Cortex of kidney (tissue), 1 donor: ENCODE measurements around the gene GBX2.

Source experiments
- DNase-seq: peaks from one replicate; lab custom pipeline; 2025; lab: John Stamatoyannopoulos, UW

Gene GBX2

DNA sequence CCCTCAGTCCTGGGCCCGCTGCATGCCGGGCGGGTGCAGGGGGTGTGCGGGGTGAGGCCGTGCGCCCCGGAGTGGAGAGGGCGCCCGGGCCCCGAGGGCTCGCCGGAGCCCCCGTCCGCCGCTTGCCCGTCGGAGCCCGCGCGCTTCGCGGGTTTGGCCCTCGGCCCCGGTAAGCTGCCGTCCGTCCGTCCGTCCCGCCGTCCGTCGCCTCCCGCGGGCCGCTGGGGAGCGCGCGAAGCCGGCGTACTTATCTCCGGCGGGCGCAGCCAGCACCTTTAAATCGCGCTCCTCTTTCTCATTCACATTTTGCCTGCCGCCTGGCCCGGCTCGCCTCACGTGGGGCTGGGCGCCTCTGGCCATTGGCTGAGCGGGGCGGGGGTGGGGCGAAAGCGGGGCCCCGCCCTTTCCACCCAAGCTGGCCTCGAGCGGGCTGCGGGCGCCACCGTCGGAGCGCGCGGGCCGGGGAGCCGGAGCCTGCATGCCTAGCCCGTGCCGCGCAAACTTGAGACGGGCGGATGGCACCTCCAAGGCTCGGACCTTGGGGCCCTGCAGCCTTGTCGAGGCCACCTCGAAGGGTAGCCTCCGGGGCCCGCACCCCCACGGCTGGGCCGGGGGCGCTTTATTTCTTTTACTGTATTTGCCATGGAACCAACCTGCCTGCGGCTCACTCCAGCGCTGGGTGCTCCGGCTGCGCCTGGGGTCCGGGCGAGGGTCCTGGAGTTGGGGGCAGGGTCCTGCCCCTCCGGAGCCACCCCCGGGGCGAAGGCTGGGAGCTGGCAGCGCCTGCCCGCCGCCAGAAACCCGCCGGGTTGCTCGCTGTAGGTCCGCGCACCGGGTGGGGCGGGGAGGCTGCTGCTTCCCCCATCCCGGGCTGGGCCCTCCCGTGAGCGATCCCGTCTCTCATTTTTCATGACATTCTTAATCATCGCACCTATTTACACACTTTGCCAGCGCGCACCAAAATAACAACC, at the start of gene GBX2:
Gene GBX2, minus strand, starts transcription at position 277 of the 971 bp plus-strand sequence. CDS start 415 bp downstream, outside the sequence.
- no peak for DNase-seq

GRCh38 chr2:236217926-236218325, 49.7 kb upstream of the GBX2 start:
- DNase-seq, result no peak

DNA sequence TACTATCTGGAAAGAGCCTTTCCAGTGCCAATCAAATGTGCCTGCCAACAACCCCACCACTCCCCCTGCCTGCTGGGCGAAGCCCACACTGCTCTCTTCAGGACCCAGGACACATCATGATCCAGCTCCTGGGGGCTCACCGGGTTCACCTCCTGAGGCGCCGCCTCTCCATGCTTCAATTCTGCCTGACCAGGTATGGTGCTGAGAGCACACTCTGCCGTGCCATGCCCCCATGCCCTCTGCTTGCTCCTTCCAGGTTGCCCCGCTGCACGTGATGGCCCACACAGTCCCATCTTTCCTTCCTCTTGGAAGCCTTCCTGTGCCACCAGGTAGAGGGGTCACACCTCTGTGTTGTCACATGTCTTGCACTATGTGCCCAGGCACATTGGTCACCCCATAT, 48.5 kb upstream of the GBX2 start:
- DNase-seq, result no peak

DNA sequence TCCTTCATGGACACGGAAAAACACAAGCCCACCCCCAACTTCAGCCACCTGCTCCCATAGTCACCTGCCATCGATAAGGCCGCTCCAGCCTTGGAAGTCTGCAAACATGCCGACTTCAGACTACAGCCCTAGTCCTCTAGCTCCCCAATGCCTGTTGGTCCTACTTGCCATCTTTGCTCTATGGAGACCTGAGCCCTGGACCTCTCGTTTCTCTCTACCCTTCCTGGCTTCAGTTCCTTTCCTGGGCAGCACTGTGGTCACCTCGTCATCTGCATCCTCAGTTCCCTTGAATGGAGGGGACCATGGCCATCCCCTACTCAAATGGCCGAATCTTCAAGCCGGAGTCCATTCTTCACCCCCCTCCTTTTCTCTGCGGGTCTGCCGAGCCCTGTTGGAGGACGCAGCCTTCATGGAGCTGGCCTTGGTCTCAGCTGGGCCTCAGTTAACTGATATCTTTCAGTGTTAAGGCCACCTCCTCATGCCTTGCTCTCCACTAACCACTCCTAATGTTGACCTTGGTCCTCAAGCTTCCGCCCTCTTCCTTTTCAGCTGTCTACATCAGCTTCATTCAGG, 47.7 kb upstream of the GBX2 start:
- DNase-seq, result no peak

DNA sequence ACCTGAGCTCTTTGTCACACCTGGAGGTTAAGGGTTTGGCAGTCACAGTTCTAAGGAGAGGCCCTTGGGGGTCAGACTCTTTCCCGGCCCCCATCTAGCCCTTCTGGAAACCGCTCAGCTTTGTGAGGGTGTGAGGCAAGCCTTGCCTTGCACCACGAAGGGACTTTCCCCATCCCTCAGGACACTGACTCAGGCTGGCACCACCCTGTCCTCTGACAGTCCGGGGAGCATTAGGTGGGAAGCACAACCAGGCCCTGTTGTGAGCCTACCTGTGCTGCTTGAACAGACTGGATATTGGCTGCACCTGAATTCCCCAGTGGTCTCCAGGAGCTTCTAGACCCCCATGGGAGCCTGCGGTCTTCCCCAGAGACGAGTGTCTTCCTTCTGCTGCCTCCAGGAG, 47.0 kb upstream of the GBX2 start:
- DNase-seq, result no peak

GRCh38 chr2:236214376-236214995, 46.3 kb upstream of the GBX2 start:
- DNase-seq, result no peak

GRCh38 chr2:236211296-236211695, 43.1 kb upstream of the GBX2 start:
- DNase-seq, result no peak

GRCh38 chr2:236210536-236210935, 42.4 kb upstream of the GBX2 start:
- no peak for DNase-seq

DNA sequence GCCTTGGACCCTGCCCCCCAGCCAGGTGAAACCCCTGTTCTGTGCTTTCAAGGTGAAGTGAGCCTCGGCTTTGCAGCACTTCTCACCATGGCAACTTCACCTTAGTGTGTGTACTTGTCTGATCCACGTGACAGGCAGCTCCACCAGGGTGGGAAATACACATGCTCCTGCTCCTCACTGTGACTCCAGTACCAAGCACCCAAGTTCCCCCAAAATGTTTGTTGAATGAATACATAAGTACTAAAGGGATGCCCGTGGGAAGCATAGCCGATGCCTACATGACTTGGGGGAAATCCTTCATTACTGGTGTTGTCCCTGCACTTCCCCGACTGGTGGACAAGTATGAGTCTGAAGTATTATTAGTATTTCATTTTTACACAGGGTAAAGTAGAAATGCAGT, 41.8 kb upstream of the GBX2 start:
- no peak for DNase-seq

GRCh38 chr2:236209535-236209934, 41.3 kb upstream of the GBX2 start:
- no peak for DNase-seq

GRCh38 chr2:236208019-236208926, 40.1 kb upstream of the GBX2 start:
- no peak for DNase-seq

DNA sequence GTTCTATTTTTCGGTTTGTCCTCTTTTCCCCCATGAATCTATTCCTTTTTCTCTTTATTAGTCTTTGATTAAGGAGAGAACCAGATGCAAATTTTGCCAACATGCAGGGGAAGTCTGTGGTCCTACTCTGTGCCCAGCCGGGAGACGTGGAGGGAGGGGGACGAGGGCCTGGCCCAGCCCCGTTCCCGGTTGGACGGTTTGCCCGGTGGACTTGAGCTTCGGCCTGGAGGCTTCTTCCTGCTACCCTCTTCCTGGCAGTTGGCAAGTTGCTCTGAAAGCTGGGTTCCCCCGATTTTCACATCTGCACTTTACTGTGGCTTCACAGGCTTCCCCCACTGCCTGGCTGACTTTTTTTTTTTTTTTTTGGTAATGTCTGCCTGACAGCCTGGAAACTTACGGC, 39.3 kb upstream of the GBX2 start:
- DNase-seq, result no peak

GRCh38 chr2:236205867-236206645, 37.9 kb upstream of the GBX2 start:
- no peak for DNase-seq

GRCh38 chr2:236204953-236205352, 36.8 kb upstream of the GBX2 start:
- DNase-seq, result no peak

DNA sequence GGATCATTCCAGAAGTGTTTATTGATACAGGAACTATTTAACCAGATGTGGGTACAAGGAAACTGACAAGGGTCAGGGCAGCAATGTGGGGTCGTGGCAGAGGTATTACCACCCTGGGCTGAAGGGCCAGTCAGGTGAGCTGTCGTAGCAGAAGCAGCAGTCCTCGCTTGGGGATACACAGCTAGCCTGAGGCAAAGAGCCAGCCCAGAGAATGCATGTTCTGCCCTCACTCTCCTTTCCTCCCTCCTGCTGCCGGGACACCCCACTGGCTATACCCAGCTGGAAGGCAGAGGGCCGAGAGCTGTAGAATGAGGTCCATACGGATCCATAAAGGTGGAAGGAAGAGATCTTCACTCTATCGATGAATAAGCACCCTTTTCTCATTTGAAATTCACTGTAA, 32.2 kb upstream of the GBX2 start:
- DNase-seq, result no peak

- no peak for DNase-seq
These were observed 28.2 kb upstream of the GBX2 start for GRCh38 chr2:236196366-236196765.

- DNase-seq, result no peak
These were observed 27.5 kb upstream of the GBX2 start for GRCh38 chr2:236195726-236196125.

GRCh38 chr2:236194786-236195185, 26.6 kb upstream of the GBX2 start:
- DNase-seq, result no peak

DNA sequence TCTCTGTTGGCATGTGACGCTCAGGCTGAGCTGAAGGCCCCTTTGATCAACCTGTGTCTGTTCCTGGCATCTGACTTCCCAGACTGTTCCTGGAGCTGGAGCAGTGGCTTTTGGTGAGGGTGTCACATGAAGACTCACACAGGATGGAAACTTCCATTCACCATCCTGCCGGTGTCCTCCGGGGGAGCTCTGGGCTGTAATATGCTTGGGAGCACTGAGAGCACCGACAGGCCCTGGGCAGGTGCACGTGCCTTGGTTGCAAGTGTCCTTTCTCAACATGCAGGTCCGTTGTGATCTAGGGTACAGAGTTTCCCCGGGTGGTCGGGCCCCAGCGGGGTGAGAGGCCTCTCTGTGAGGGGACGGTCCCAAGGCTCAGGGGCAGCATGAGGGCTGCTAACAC, 24.8 kb upstream of the GBX2 start:
- no peak for DNase-seq

DNA sequence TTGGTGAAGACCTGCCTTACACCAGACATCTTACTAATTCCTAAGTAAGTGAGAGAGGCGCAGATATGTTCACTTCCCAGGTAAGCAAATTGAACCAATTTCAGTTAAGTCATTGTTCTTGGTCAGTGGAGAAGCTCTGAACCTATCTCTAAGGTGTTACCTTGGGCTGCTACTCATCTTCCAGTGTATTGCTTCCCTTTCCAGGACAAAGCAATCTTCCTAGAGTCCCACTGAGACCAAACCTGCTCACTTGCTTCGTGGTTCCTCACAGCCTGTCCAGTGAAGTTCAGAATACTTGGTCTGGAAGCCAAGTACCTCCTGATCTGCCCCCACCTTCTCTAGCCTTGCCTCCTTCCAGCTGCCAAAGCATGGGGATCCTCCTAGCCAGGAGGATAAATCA, 22.5 kb upstream of the GBX2 start:
- DNase-seq, result no peak

- no peak for DNase-seq
These were observed 16.5 kb upstream of the GBX2 start for GRCh38 chr2:236184701-236185100.
